IPS DF 6.9 (cell line): Measurements from ENCODE around the gene KDM2A.

ENCODE experiments used
- DNase-seq: peaks from one replicate; pipeline ENCODE4 v3.0.0-alpha.2; 2013; ENCODE audit warnings: low read depth, low spot score
- H3K27ac ChIP-seq: one replicate; pipeline ENCODE4 v1.5.1; 2013; ENCODE audit warnings: low read length, control low read depth
- H3K27me3 ChIP-seq: 2 replicates; pipeline ENCODE4 v1.6.1; 2013; ENCODE audit warnings: mild to moderate bottlenecking, low read length; ENCODE audit not compliant: control insufficient read depth, insufficient read depth
- H3K36me3 ChIP-seq: 2 replicates; pipeline ENCODE4 v1.6.1; 2013; ENCODE audit warnings: low read length; ENCODE audit not compliant: control insufficient read depth, insufficient read depth
- H3K4me1 ChIP-seq: 2 replicates; pipeline ENCODE4 v1.6.1; 2013; ENCODE audit warnings: low read length; ENCODE audit not compliant: control insufficient read depth, insufficient read depth
- H3K4me3 ChIP-seq: 2 replicates; pipeline ENCODE4 v1.5.1; 2013; ENCODE audit warnings: mild to moderate bottlenecking, low read length
- H3K9me3 ChIP-seq: 2 replicates; pipeline ENCODE4 v1.6.1; 2013; ENCODE audit warnings: low read length, inconsistent platforms; ENCODE audit not compliant: control insufficient read depth, insufficient read depth
- WGBS: extraction: QIAGEN DNeasy Blood & Tissue Kit; methylation state at CpG from one replicate; pipeline ENCODE4 v1.1.7; 2013; ENCODE audit warnings: mixed read lengths, missing lambda C conversion rate; ENCODE audit not compliant: insufficient read length, insufficient coverage; 5-methylcytosine and 5-hydroxymethylcytosine counted together

The KDM2A gene

DNA sequence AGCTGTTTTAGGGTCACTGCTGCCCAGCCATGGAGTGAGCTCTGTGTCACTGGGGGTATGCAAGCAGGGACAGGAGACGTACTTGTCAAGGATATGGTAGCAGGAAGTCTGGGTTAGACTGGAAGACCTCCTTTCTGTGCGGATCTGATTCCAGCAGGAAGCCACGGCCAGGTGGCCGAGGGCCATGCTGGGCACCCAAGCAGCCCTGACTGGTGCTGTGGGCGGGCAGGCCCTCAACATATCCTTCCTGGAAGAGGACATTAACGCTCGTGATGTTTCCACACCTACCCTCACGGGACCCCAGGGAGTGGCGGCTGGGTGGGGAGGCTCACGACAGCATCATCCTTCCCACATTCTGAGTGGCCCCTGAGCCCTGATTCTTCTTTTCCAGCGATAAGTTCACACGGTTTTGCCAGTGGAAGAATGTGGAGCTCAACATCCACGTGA is 161.3 kb downstream of the KDM2A start:
- DNase-seq, result no peak
- Histone ChIP-seq H3K9me3 (no peaks in the 10 kb centered on the region), H3K27me3 (no peaks in the 10 kb centered on the region), H3K27ac (no peak overlapping the region), H3K4me3 (no peak overlapping the region), H3K36me3 (peaks cover 37% of the 10 kb centered on the region), H3K4me1 (peaks cover 5% of the 10 kb centered on the region)
- WGBS, result no CpG with 5 or more reads among the region's 13 CpGs

DNA sequence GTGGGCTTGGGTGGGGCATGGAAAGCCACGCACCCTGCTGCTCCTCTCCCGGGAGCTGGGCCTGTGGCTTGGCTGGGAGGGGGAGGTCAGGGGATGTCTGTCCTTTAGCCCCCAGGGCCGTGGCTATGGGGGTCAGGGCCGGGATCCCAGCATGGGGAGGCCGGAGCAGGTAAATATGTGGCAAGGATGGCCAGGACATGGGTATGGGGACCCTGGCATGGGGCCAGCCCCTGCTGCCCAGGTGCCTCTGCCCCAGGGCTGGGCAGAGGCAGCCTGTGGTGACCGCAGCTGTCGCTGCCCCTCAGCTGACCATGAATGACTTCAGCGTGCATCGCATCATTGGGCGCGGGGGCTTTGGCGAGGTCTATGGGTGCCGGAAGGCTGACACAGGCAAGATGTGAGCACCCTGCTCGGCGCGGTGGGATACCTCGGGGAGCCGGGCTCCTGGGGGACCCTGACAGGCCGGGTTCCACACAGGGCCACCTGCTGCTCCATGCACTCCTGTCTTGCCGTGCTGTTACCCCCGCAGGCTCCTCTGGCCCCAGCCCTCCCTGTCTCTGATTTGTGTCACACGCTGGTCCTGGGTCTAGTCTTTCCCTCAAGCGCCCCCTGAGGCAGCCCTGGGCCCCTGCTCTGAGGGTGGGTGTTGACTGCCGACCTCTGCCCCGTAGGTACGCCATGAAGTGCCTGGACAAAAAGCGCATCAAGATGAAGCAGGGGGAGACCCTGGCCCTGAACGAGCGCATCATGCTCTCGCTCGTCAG is 161.9 kb downstream of the KDM2A start:
- H3K36me3 ChIP-seq, result peaks cover 43% of the 10 kb centered on the region
- WGBS, result no CpG with 5 or more reads among the region's 31 CpGs
- no peaks in the 10 kb centered on the region for H3K27me3 ChIP-seq
- H3K4me1 ChIP-seq, result peaks cover 5% of the 10 kb centered on the region
- H3K27ac ChIP-seq, result no peak overlapping the region
- H3K9me3 ChIP-seq, result no peaks in the 10 kb centered on the region
- no peak overlapping the region for H3K4me3 ChIP-seq
- DNase-seq, result no peak

DNA sequence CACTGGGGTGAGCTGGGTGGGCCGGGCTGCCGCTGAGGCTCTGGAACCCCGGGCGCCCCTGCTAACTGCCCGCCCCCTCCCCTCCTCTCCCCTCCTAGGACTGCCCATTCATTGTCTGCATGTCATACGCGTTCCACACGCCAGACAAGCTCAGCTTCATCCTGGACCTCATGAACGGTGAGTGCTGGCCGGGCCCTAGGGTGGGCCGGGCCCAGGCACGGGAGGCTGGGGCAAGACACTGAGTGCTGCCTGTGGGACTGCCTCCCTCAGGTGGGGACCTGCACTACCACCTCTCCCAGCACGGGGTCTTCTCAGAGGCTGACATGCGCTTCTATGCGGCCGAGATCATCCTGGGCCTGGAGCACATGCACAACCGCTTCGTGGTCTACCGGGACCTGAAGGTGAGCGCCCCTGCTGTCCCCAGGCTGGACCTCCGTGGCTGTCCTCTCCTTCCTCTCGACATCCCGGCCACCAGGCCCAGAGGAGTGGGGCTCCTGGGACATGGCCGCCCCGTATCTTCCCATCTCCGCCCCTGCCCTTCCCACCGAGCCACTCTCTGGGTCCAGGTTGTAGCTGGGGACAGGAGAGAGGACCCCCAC is 162.6 kb downstream of the KDM2A start:
- Histone ChIP-seq H3K36me3 (peaks cover 44% of the 10 kb centered on the region), H3K4me3 (no peak overlapping the region), H3K27me3 (no peaks in the 10 kb centered on the region), H3K9me3 (no peaks in the 10 kb centered on the region), H3K27ac (no peak overlapping the region), H3K4me1 (peaks cover 5% of the 10 kb centered on the region)
- no peak for DNase-seq
- no CpG with 5 or more reads among the region's 27 CpGs for WGBS

DNA sequence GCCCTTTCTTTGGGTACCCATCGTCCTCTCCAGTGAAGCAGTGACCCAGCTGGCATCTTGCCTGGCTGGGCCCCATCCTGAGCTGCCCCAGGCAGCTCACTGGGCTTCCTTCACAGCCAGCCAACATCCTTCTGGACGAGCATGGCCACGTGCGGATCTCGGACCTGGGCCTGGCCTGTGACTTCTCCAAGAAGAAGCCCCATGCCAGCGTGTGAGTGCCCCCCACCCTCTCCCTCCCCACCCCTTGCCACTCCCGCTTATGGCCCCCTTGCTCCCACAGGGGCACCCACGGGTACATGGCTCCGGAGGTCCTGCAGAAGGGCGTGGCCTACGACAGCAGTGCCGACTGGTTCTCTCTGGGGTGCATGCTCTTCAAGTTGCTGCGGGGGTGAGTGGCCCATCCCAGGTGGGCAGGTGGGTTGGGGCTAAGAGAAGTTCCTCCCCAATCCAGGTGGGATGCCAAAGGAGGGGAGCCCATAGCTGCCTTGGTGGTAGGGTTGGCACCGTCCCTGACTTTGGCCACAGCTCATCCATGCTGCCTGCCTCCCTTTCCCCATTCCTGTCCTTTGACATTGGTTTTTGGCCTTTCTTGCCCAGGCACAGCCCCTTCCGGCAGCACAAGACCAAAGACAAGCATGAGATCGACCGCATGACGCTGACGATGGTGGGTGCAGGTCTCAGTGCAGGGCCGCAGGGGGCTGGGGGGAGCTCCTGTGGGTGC is 163.3 kb downstream of the KDM2A start:
- Histone ChIP-seq H3K4me3 (no peak overlapping the region), H3K4me1 (no peaks in the 10 kb centered on the region; the same call in 1 of the 2 replicates), H3K36me3 (peaks cover 44% of the 10 kb centered on the region), H3K27me3 (no peaks in the 10 kb centered on the region), H3K27ac (no peak overlapping the region), H3K9me3 (no peaks in the 10 kb centered on the region)
- WGBS, result no CpG with 5 or more reads among the region's 20 CpGs
- no peak for DNase-seq

DNA sequence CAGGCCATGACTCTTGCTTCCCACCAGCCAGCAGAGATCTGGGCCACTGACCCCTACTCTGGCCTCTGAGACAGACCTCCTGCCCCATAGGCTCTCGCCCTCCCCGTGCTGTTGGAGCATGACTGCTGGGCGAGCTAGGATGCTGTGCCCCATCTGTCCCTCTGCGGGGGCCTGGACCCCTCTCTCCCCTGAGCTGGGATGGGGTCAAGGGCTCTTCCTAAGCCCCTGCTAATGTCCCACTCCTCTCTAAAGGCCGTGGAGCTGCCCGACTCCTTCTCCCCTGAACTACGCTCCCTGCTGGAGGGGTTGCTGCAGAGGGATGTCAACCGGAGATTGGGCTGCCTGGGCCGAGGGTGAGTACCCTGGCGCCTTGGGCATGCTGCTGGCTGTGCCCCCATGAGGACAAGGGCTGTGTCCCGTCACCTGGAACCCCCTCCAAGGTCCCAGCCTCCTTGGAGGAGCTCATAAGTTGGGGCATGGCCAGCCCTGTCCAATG is 163.9 kb downstream of the KDM2A start:
- no peaks in the 10 kb centered on the region for H3K27me3 ChIP-seq
- H3K36me3 ChIP-seq, result peaks cover 44% of the 10 kb centered on the region
- H3K4me3 ChIP-seq, result no peak overlapping the region
- 0 out of 2 replicates have a peak, but pooled peaks cover 2% of the 10 kb centered on the region for H3K4me1 ChIP-seq
- no peak for DNase-seq
- WGBS, result no CpG with 5 or more reads among the region's 11 CpGs
- no peaks in the 10 kb centered on the region for H3K9me3 ChIP-seq
- H3K27ac ChIP-seq, result no peak overlapping the region

DNA sequence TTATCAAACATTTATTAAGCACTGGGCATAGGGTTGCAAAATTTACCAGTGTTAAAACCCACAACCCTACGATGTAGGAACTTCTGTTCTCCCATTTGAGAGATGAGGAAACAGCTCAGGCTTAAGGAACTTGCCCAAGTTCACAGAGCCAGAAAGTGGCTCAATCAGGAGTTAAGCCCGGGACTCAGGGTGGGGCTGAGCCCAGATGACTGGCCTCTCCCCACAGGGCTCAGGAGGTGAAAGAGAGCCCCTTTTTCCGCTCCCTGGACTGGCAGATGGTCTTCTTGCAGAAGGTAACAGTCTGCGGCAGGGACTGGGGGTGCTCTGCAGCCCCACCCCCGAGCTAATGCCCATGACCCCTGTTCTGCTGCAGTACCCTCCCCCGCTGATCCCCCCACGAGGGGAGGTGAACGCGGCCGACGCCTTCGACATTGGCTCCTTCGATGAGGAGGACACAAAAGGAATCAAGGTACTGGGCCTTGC is 164.5 kb downstream of the KDM2A start:
- Histone ChIP-seq H3K27ac (no peak overlapping the region), H3K36me3 (peaks cover 44% of the 10 kb centered on the region), H3K9me3 (no peaks in the 10 kb centered on the region), H3K27me3 (no peaks in the 10 kb centered on the region), H3K4me3 (no peak overlapping the region), H3K4me1 (peaks cover 5% of the 10 kb centered on the region; the same call in 1 of the 2 replicates)
- no CpG with 5 or more reads among the region's 13 CpGs for WGBS
- DNase-seq, result no peak

DNA sequence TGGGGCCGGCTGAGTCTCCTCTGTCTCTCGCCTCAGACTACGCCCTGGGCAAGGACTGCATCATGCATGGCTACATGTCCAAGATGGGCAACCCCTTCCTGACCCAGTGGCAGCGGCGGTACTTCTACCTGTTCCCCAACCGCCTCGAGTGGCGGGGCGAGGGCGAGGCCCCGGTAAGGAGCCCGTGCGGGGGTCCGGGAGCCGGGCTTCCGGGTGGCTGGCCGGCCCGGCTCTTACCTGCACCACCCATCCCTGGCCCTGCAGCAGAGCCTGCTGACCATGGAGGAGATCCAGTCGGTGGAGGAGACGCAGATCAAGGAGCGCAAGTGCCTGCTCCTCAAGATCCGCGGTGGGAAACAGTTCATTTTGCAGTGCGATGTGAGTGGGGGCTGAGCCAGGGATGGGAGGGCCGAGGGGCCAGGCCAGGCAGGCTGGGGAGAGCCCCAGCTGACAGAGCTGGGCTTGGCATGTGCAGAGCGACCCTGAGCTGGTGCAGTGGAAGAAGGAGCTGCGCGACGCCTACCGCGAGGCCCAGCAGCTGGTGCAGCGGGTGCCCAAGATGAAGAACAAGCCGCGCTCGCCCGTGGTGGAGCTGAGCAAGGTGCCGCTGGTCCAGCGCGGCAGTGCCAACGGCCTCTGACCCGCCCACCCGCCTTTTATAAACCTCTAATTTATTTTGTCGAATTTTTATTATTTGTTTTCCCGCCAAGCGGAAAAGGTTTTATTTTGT is 165.9 kb downstream of the KDM2A start:
- H3K4me1 ChIP-seq, result peaks cover 5% of the 10 kb centered on the region; the same call in 1 of the 2 replicates
- H3K4me3 ChIP-seq, result no peak overlapping the region
- no peak overlapping the region for H3K27ac ChIP-seq
- WGBS, result no CpG with 5 or more reads among the region's 45 CpGs
- no peaks in the 10 kb centered on the region for H3K9me3 ChIP-seq
- no peaks in the 10 kb centered on the region for H3K27me3 ChIP-seq
- peaks cover 36% of the 10 kb centered on the region for H3K36me3 ChIP-seq
- no peak for DNase-seq

DNA sequence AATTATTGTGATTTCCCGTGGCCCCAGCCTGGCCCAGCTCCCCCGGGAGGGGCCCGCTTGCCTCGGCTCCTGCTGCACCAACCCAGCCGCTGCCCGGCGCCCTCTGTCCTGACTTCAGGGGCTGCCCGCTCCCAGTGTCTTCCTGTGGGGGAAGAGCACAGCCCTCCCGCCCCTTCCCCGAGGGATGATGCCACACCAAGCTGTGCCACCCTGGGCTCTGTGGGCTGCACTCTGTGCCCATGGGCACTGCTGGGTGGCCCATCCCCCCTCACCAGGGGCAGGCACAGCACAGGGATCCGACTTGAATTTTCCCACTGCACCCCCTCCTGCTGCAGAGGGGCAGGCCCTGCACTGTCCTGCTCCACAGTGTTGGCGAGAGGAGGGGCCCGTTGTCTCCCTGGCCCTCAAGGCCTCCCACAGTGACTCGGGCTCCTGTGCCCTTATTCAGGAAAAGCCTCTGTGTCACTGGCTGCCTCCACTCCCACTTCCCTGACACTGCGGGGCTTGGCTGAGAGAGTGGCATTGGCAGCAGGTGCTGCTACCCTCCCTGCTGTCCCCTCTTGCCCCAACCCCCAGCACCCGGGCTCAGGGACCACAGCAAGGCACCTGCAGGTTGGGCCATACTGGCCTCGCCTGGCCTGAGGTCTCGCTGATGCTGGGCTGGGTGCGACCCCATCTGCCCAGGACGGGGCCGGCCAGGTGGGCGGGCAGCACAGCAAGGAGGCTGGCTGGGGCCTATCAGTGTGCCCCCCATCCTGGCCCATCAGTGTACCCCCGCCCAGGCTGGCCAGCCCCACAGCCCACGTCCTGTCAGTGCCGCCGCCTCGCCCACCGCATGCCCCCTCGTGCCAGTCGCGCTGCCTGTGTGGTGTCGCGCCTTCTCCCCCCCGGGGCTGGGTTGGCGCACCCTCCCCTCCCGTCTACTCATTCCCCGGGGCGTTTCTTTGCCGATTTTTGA is 166.8 kb downstream of the KDM2A start:
- Histone ChIP-seq H3K27me3 (no peaks in the 10 kb centered on the region), H3K36me3 (peaks cover 30% of the 10 kb centered on the region), H3K9me3 (no peaks in the 10 kb centered on the region), H3K27ac (no peak overlapping the region), H3K4me3 (no peak overlapping the region), H3K4me1 (peaks cover 5% of the 10 kb centered on the region; the same call in 1 of the 2 replicates)
- no CpG with 5 or more reads among the region's 39 CpGs for WGBS
- DNase-seq, result no peak

DNA sequence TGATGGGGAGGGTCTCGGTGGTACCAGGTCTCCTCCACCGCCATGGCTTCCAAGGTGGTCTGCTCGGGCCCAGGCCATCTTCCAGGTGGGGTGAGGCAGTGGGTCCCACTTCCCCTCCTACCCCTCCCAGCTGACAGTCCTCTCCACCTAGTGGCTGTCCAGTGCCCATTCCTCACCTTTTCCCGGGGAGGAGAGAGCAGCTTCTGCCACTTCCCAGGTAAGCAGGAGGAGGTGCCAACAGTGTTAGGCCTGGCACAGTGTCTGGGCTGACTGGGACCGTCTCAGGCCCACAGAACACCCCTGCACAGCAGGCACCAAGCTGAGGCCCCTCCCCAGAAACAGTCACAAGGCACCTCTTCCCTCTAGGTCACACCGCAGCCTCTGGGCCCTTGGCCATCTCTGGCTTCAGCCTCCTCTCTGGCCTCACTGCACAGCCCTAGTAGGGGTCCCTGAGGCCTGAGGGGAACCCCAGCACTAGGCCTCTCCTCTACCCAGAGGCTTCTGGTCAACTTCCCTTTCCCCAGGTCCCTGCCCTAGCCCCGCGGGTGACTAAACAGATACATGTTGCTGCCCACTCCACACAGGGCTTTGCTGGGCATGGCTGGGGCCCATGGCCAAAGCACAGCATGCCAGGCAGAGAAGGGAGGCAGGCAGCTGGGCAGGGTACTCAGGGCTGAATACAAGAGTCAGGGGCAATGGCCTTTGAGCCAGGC is 167.7 kb downstream of the KDM2A start:
- Histone ChIP-seq H3K36me3 (peaks cover 31% of the 10 kb centered on the region), H3K27me3 (no peaks in the 10 kb centered on the region), H3K4me1 (peaks cover 5% of the 10 kb centered on the region; the same call in 1 of the 2 replicates), H3K4me3 (no peak overlapping the region), H3K9me3 (no peaks in the 10 kb centered on the region), H3K27ac (no peak overlapping the region)
- WGBS, result no CpG with 5 or more reads among the region's 8 CpGs
- DNase-seq, result no peak
